ENCODE results near the gene CAV2. TPM values are rescaled to one million over a fixed set of nuclear protein-coding genes. Genes with fewer than 3 reads are reported as not detected.
A peak's percentile ranks its signal among the peaks of the same experiment; 100 is the strongest.

CAV2 gene
- total and polyA plus RNA-seq, 9 of the 15 experiments (the other 6 are each of a cell fraction or from before 2014, with no cell fraction given): 16.1 to 137 (median 38.3) TPM

GRCh38 chr7:116491887-116492653 lies 7.5 kb upstream of the CAV2 start (continued):
- TF ChIP-seq PML (IDR thresholded peaks at IDR 0.05; ENCODE audit: low read length): no peak
- 0 out of 4 replicates have a peak, but pooled peaks of 1 of the 2 experiments have one; percentile 14 for TF ChIP-seq MNT (conservative IDR thresholded peaks at IDR 0.05)
- TF ChIP-seq SMARCC2 (IDR thresholded peaks at IDR 0.05; ENCODE audit: low read depth): peak; percentile 73; the same call in 1 of the 2 replicates
- peak; percentile 33 for TF ChIP-seq BRD9 (IDR thresholded peaks at IDR 0.05; ENCODE audit: low read depth, partially characterized antibody)
- TF ChIP-seq TBL1XR1 (IDR thresholded peaks at IDR 0.05; ENCODE audit: low read length in 2 of 2): peak in 1 of 2 experiments; percentile 31; a peak in 1 of 4 replicates
- no peak for TF ChIP-seq CXXC5 (CRISPR knock-in tag; IDR thresholded peaks at IDR 0.05)
- TF ChIP-seq SRF (CRISPR knock-in tag; IDR thresholded peaks at IDR 0.05): peak in 1 of 2 experiments; percentile 74; a peak in 1 of 4 replicates
- peak; percentile 75; the same call in 1 of the 2 replicates for TF ChIP-seq ARID3A (IDR thresholded peaks at IDR 0.05; ENCODE audit: borderline replicate concordance, low read depth, low read length)
- TF ChIP-seq RAD51 (IDR thresholded peaks at IDR 0.05; ENCODE audit: borderline replicate concordance, low read depth): no peak
- TF ChIP-seq ATF2 (CRISPR knock-in tag; IDR thresholded peaks at IDR 0.05): no peak
- no peak for TF ChIP-seq CREB1 (IDR thresholded peaks at IDR 0.05)
- no peak for TF ChIP-seq CREB1 (CRISPR knock-in tag; IDR thresholded peaks at IDR 0.05)
- no peak for TF ChIP-seq ZBTB5 (IDR thresholded peaks at IDR 0.05)
- TF ChIP-seq ZBTB26 (CRISPR knock-in tag; IDR thresholded peaks at IDR 0.05): no peak
- no peak for TF ChIP-seq CHD2 (IDR thresholded peaks at IDR 0.05; ENCODE audit: low read depth, low read length)
- peak; percentile 42 to 54; a peak in 1 of 4 replicates for TF ChIP-seq FOXK2 (conservative IDR thresholded peaks at IDR 0.05 in 1 of 2, IDR thresholded peaks at IDR 0.05 in 1 of 2; ENCODE audit: low read depth in 2 of 2)
- no peak for TF ChIP-seq JUND (IDR thresholded peaks at IDR 0.05; ENCODE audit: borderline replicate concordance, low read depth, low read length)
- TF ChIP-seq JUND (tag; IDR thresholded peaks at IDR 0.05; ENCODE audit: borderline replicate concordance, low read depth, low read length): no peak
- TF ChIP-seq KLF16 (IDR thresholded peaks at IDR 0.05): no peak
- 0 out of 2 replicates have a peak, but pooled peaks have one; percentile 11 for TF ChIP-seq MTA3 (IDR thresholded peaks at IDR 0.05; ENCODE audit: borderline replicate concordance)

All from K562 (cell line).